OCI-LY1 (cell line): ENCODE results near the gene CNOT2.

Experiments used
- H2AFZ ChIP-seq: fragments of 200-600 bp; sonication (generic), shearing (Covaris generic); 2 replicates; pipeline ENCODE4 v1.6.0; 2014; ENCODE audit warnings: antibody characterized with exemption, mild to moderate bottlenecking, low read length
- H3F3A ChIP-seq: fragments of 200-600 bp; sonication (generic), shearing (Covaris generic); 2 replicates; pipeline ENCODE4 v1.6.0; 2014; ENCODE audit warnings: mild to moderate bottlenecking, antibody characterized with exemption, low read length, moderate library complexity; ENCODE audit not compliant: insufficient read depth
- H3K27ac ChIP-seq: fragments of 200-600 bp; sonication (generic); 2 replicates; pipeline ENCODE4 v1.5.1; 2014; ENCODE audit warnings: low read length, mixed run types, mild to moderate bottlenecking, low read depth; ENCODE audit not compliant: poor library complexity, severe bottlenecking
- H3K27me3 ChIP-seq: fragments of 200-600 bp; sonication (generic); 2 replicates; pipeline ENCODE4 v1.6.0; 2014; ENCODE audit warnings: antibody characterized with exemption, mild to moderate bottlenecking, low read length, moderate library complexity; ENCODE audit not compliant: insufficient read depth
- H3K36me3 ChIP-seq: fragments of 200-600 bp; sonication (generic); 2 replicates; pipeline ENCODE4 v1.6.1; 2014; ENCODE audit warnings: mild to moderate bottlenecking, antibody characterized with exemption, low read length, moderate library complexity, mixed read lengths; ENCODE audit not compliant: insufficient read depth
- H3K4me1 ChIP-seq: fragments of 200-600 bp; sonication (generic); 2 replicates; pipeline ENCODE4 v1.5.1; 2014; ENCODE audit warnings: mild to moderate bottlenecking, low read length, moderate library complexity; ENCODE audit not compliant: insufficient read depth, severe bottlenecking
- H3K4me2 ChIP-seq: fragments of 200-600 bp; sonication (generic), shearing (Covaris generic); 2 replicates; pipeline ENCODE4 v1.6.1; 2014; ENCODE audit warnings: low read length
- H3K4me3 ChIP-seq: fragments of 200-600 bp; sonication (generic); 2 replicates; pipeline ENCODE4 v1.5.1; 2014; ENCODE audit warnings: low read length, low read depth, mild to moderate bottlenecking, mixed read lengths; ENCODE audit not compliant: poor library complexity, severe bottlenecking
- H3K79me2 ChIP-seq: fragments of 200-600 bp; shearing (Covaris generic); 2 replicates; pipeline ENCODE4 v1.6.1; 2016; ENCODE audit warnings: mixed run types, low read length, mixed read lengths; ENCODE audit not compliant: insufficient read depth
- H3K9ac ChIP-seq: fragments of 200-600 bp; sonication (generic), shearing (Covaris generic); 2 replicates; pipeline ENCODE4 v1.6.1; 2014; ENCODE audit warnings: mild to moderate bottlenecking, low read length, mixed read lengths
- H3K9me2 ChIP-seq: fragments of 200-600 bp; sonication (generic), shearing (Covaris generic); 2 replicates; pipeline ENCODE4 v1.6.1; 2014; ENCODE audit warnings: low read depth, mild to moderate bottlenecking, low read length, mixed read lengths
- H3K9me3 ChIP-seq: fragments of 200-600 bp; shearing (Covaris generic); 2 replicates; pipeline ENCODE4 v1.6.1; 2014; ENCODE audit warnings: low read length, mixed read lengths
- H4K20me1 ChIP-seq: fragments of 200-600 bp; sonication (generic), shearing (Covaris generic); 2 replicates; pipeline ENCODE4 v1.6.0; 2016; ENCODE audit warnings: mild to moderate bottlenecking, low read length; ENCODE audit not compliant: insufficient read depth
- CTCF ChIP-seq: fragments of 200-600 bp; sonication (generic), shearing (Covaris generic); IDR thresholded peaks from 2 replicates; pipeline ENCODE4 v1.5.1; 2017; ENCODE audit warnings: mild to moderate bottlenecking, antibody characterized with exemption, low read length, moderate library complexity, mixed read lengths
- EZH2 ChIP-seq: fragments of 200-600 bp; sonication (generic), shearing (Covaris generic); IDR thresholded peaks from 2 replicates; pipeline ENCODE4 v1.8.0; 2017; ENCODE audit warnings: borderline replicate concordance, mixed run types, mild to moderate bottlenecking, antibody characterized with exemption, low read length, moderate library complexity, mixed read lengths

Gene CNOT2

GRCh38 chr12:70241845-70242244 is 1.4 kb upstream of the CNOT2 start:
- H3K9me3 ChIP-seq: no peaks in the 10 kb centered on the region
- H3K79me2 ChIP-seq: peaks cover 50% of the 10 kb centered on the region
- TF ChIP-seq CTCF (no peak), EZH2 (no peak)
- peaks cover 68% of the 10 kb centered on the region for H3K36me3 ChIP-seq
- peak overlapping the region; percentile 94 for H3K4me3 ChIP-seq
- H3K9me2 ChIP-seq: no peaks in the 10 kb centered on the region
- no peak overlapping the region for H2AFZ ChIP-seq
- peaks cover 44% of the 10 kb centered on the region for H3K4me1 ChIP-seq
- peak overlapping the region; percentile 92 for H3K27ac ChIP-seq
- H3K4me2 ChIP-seq: peak overlapping the region; percentile 96
- H3F3A ChIP-seq: no peaks in the 10 kb centered on the region
- peak overlapping the region; percentile 97 for H3K9ac ChIP-seq
- H3K27me3 ChIP-seq: no peaks in the 10 kb centered on the region
- no peaks in the 10 kb centered on the region for H4K20me1 ChIP-seq

- H3K27ac ChIP-seq: peak overlapping the region; percentile 92
- H3K9ac ChIP-seq: peak overlapping the region; percentile 97
- peaks cover 69% of the 10 kb centered on the region for H3K79me2 ChIP-seq
- H4K20me1 ChIP-seq: no peaks in the 10 kb centered on the region
- no peaks in the 10 kb centered on the region for H3F3A ChIP-seq
- peak overlapping the region; percentile 94 for H3K4me3 ChIP-seq
- H3K9me2 ChIP-seq: no peaks in the 10 kb centered on the region
- no peaks in the 10 kb centered on the region for H3K9me3 ChIP-seq
- peak overlapping the region; percentile 96 for H3K4me2 ChIP-seq
- H3K36me3 ChIP-seq: peaks cover 69% of the 10 kb centered on the region
- TF ChIP-seq EZH2 (no peak), CTCF (no peak)
- H2AFZ ChIP-seq: no peak overlapping the region
- peaks cover 57% of the 10 kb centered on the region for H3K4me1 ChIP-seq
- no peaks in the 10 kb centered on the region for H3K27me3 ChIP-seq
Observed at GRCh38 chr12:70243510-70244371, 508 bp downstream of the CNOT2 start.

GRCh38 chr12:70244409-70244808 is 1.2 kb downstream of the CNOT2 start:
- Histone ChIP-seq H3K4me3 (peak overlapping the region; percentile 94), H3F3A (no peaks in the 10 kb centered on the region), H3K27me3 (no peaks in the 10 kb centered on the region), H3K36me3 (peaks cover 68% of the 10 kb centered on the region), H3K4me1 (peaks cover 60% of the 10 kb centered on the region), H3K79me2 (peaks cover 76% of the 10 kb centered on the region), H3K27ac (peak overlapping the region; percentile 92), H2AFZ (no peak overlapping the region), H4K20me1 (no peaks in the 10 kb centered on the region), H3K9me3 (no peaks in the 10 kb centered on the region), H3K4me2 (peak overlapping the region; percentile 83), H3K9ac (peak overlapping the region; percentile 97), H3K9me2 (no peaks in the 10 kb centered on the region)
- TF ChIP-seq EZH2 (no peak), CTCF (no peak)
